Measurements from ENCODE around the gene CMIP. TPM values are rescaled to one million over a fixed set of nuclear protein-coding genes. Genes with fewer than 3 reads are reported as not detected.

CMIP gene
- total RNA-seq = 60.8 and 63.1 TPM in 2 replicates

GRCh38 chr16:81444448-81445121, at the start of gene CMIP:
Gene CMIP (plus strand): TSS chr16:81444808.

Small RNAs within 50 kb of the gene (small RNA-seq; reads per million reads assigned to genes)
- gene MIR6504 (not detected), gene MIR7854 (0.13 reads per million)

Other genes starting within 250 kb of the CMIP start
- 0.19 TPM in 1 of 2 replicates, not detected in the other for gene BCO1, start 206.1 kb upstream of the CMIP start, total RNA-seq
- 12.4 and 15.4 TPM in 2 replicates for gene GAN, start 129.8 kb upstream of the CMIP start, total RNA-seq

All from vein endothelial cell (primary cell).